Measurements from ENCODE around the gene LRRC4C.

Gene LRRC4C

GRCh38 chr11:40421208-40421981, 1038.1 kb downstream of the LRRC4C start:
- no peak for DNase-seq

- DNase-seq, result no peak
Measured at GRCh38 chr11:40417627-40418026, 1041.8 kb downstream of the LRRC4C start.

- DNase-seq, result no peak
Measured at GRCh38 chr11:40407355-40407754, 1052.1 kb downstream of the LRRC4C start.

- DNase-seq, result no peak
Measured at GRCh38 chr11:40405614-40406013, 1053.8 kb downstream of the LRRC4C start.

GRCh38 chr11:40403321-40403720, 1056.1 kb downstream of the LRRC4C start:
- DNase-seq, result no peak

GRCh38 chr11:40401132-40401853, 1058.2 kb downstream of the LRRC4C start:
- DNase-seq, result no peak

GRCh38 chr11:40397141-40397540, 1062.3 kb downstream of the LRRC4C start:
- DNase-seq, result no peak

GRCh38 chr11:40393511-40393910, 1065.9 kb downstream of the LRRC4C start:
- DNase-seq, result no peak

GRCh38 chr11:40391679-40392078, 1067.8 kb downstream of the LRRC4C start:
- no peak for DNase-seq

GRCh38 chr11:40388097-40388818, 1071.2 kb downstream of the LRRC4C start:
- DNase-seq, result no peak

GRCh38 chr11:40387240-40387980, 1072.0 kb downstream of the LRRC4C start:
- DNase-seq, result no peak

- DNase-seq, result no peak
Measured at GRCh38 chr11:40384991-40385390, 1074.5 kb downstream of the LRRC4C start.

- no peak for DNase-seq
Measured at GRCh38 chr11:40381481-40381880, 1078.0 kb downstream of the LRRC4C start.

- no peak for DNase-seq
Measured at GRCh38 chr11:40380835-40381234, 1078.6 kb downstream of the LRRC4C start.

- no peak for DNase-seq
Measured at GRCh38 chr11:40376331-40376730, 1083.1 kb downstream of the LRRC4C start.

- no peak for DNase-seq
Measured at GRCh38 chr11:40370821-40371616, 1088.4 kb downstream of the LRRC4C start.

- no peak for DNase-seq
Measured at GRCh38 chr11:40360206-40360798, 1099.2 kb downstream of the LRRC4C start.

GRCh38 chr11:40354121-40354520, 1105.3 kb downstream of the LRRC4C start:
- DNase-seq, result no peak

- DNase-seq, result no peak
Measured at GRCh38 chr11:40340911-40341310, 1118.5 kb downstream of the LRRC4C start.

- DNase-seq, result no peak
Measured at GRCh38 chr11:40338739-40339138, 1120.7 kb downstream of the LRRC4C start.

GRCh38 chr11:40338062-40338461, 1121.4 kb downstream of the LRRC4C start:
- no peak for DNase-seq

GRCh38 chr11:40337118-40337517, 1122.3 kb downstream of the LRRC4C start:
- no peak for DNase-seq
